HG03520 (cell line): ENCODE data around the gene LYL1.

Source experiments
- ATAC-seq: cut with Tn5 transposase; IDR thresholded peaks from one replicate; pipeline ENCODE4 v1.9.1; 2021; ENCODE audit warnings: mild to moderate bottlenecking, moderate library complexity; ENCODE audit not compliant: unreplicated experiment

LYL1 gene

DNA sequence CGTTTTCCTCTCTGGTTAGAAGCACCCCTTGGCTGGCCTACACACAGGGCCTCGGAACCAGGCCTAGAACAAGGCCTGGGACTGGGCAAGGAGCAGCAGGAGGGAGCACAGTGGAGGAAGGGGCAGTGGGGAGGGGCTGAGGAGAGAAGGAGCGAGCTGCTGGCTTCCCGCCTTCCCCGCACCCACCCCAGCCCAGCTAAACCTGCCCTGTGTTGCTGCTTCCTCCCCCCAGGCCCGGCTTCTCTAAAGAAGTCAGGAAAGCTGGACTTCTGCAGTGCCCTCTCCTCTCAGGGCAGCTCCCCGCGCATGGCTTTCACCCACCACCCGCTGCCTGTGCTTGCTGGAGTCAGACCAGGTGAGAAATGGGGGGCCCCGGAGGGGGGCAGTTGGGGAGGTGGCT lies 24.3 kb downstream of the LYL1 start:
- no peak for ATAC-seq

DNA sequence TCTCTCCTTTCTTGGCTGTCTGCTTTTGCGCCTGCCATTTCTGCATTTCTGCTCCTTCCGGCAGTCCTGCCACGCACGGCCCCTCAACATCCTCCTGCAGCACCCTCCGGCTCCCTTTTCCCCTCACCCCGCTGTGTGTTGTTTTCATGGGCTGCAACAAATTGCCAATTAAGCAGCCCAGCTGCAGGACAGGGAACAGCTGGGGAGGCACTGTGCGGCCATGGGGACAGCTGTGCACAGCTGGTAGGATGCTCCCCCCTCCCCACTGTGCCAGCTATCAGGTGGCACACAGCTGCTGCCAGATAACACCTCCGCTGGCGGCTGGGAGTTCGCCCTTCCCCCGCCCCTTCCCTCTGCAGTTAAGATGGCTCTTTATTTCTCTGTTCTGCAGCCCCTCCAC lies 25.4 kb downstream of the LYL1 start:
- ATAC-seq: no peak

DNA sequence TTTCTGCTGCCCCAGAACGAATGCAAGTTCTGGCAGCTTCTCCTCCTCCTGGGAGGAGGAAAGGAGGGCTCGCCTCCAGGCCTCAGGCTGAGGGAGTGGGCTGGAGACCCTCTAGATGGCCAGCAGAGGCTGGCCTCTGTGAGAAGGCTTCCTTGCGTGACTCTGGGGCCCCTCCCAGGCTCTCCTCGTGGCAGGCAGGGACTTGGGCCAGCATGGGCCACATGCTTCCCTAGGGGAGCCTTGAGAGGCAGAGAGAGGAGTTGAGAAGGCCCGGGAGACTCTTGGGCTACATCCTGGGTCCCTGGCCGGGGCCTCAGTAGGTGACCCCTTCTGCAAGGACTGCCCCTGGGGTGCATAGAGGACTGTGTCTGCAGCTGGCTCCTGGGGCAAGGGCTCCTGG lies 25.9 kb downstream of the LYL1 start:
- no peak for ATAC-seq

DNA sequence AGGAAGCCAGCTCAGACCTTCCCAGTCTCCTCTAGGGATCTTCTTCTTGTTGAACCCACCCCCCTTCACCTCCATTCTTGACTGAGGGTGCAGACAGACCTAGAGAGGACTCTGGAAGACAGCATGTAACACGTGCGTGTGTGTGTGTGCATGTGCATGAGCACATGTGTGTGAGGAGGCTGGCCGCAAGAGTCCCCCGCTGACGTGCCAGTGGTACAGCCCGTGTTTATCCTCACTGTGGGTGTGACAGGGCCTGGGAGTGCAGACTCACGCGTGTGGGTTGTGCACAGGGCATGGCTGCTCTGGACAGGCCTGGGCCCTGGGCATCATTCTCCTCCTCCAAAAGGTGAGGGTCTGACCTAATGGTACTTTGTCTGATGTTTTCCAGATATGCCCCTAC lies 26.3 kb downstream of the LYL1 start:
- ATAC-seq: no peak

GRCh38 chr19:13074378-13074777 lies 28.3 kb downstream of the LYL1 start:
- no peak for ATAC-seq

DNA sequence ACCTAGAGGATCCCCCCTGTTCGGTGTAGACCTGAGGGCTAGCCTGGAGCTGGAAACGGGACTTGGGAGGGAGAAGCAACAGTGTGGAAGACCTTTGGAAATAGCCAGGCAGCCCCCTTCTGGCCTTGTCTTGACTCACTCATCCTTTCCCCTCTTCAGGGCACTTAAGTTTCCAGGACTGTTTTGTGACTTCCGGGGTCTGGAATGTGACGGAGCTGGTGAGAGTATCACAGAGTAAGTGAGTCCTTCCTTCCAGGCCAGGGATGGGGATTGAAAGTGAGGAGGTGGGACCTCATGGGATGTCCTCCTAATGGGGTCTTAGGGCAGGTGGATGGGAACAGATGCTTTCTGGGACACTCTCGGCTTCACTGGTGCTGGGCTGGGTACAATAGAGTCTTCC lies 29.4 kb downstream of the LYL1 start:
- ATAC-seq: no peak

DNA sequence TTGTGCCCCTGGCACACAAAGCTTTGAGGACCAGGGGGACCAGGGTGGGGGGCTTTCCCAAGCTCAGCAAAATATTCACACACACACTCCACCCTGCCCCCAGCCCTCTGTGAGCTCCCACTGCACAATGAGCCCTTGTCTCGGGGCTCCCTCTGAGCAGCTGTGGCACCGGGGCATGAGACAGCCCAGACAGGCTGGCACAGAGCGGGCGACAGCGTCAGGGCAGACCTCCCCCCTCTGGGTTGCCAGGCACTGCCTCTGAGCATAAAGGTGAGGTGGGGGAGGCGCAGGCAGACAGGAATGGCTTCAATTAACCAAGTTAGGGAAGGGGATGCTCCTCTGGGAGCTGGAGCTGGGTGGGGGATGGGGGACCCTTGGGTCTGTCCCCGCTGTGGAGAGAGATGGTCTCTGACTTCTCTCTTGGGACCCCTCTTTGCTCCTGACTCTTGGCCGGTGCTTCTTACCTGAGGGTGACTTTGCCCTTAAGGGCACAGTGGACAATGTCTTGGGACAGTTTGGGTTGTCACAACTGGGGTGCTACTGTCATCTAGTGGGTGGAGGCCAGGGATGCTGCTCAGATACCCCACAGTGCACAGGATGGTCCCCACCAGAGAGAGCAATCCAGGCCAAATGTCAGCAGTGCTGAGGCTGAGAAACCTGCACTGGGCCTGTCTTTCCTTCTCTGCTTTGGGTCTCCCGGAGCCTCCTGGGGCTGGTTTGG lies 30.3 kb downstream of the LYL1 start:
- ATAC-seq: no peak

GRCh38 chr19:13071444-13072187 lies 31.0 kb downstream of the LYL1 start:
- ATAC-seq: no peak

GRCh38 chr19:13070425-13071140 lies 32.1 kb downstream of the LYL1 start:
- no peak for ATAC-seq

- no peak for ATAC-seq
These were observed 33.0 kb downstream of the LYL1 start for GRCh38 chr19:13069415-13070359.

DNA sequence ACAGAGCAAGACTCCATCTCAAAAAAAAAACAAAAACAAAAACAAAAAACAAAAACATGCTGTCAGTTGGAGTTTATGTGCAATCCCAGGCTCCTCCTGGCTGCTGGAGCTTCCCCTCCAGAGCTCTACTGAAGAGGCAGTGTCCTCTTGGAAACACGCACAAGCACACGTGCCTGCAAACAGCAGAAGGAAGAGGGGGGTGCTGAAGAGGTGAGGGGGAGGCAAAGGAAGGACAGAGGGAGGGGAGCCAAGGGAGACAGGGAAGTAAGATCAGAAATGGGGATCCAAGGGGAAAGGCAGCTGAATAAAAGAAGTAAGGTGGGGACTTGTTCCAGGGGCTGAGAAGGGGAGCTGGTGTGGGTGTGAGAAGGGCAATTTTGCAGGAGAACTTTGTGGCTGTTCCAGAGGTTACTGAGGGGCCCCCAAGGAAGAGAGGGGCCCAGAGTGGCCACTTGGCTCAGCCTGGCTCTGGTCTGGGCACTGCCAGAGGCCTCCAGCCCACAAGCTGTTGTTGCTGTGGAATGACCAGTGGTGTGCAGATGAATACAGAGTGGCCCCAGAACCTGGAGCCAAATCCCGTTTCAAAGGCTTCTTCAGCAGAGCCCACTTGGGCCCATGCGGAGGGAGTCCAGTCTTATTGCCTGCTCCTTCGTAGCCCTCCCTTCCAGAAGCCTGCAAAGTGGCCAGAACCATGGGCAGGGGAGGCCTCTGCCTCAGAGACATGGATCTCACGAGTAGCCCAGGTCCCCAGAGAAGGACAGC lies 34.4 kb downstream of the LYL1 start:
- ATAC-seq: no peak

DNA sequence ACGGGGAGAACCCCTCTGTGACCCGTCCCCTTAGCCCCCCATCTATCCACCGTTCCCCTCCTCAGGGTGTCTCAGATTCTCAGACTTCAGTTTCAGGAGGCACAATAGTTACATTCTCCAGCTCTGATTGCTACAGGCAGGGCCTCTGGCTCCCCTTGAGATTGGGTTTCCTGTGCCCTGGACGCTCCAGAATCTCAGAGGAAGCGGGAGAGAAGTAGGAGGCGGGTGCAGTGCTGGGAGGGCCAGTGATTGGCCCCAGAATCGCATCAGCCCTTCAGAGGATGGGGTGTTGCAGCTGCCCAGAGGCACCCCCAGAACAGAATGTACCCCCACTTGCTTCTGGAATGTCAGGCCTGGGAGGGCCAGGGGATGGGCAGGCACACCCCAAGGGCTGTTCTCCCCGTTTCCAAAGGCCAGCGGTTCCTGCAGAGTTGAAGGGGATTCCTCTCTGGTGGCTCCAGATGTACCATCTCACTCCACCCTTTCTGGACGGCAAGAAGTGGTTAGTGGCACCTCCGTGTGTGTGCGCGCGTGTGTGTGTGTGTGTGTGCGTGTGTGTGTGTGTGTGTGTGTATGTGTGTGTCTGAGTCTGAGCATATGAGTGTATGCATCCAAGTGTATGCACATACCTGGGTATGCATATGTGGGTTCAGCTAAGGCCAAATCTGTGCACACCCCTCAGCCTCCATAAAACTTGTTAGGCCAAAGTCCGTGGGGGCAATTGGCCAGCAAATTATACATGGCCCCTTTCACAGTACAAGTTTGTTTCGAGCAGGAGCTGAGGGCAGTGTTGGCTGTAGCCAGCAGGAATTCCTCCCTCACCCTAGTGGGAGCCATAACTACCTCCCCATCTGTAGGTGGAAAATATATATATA lies 35.5 kb downstream of the LYL1 start:
- no peak for ATAC-seq

- no peak for ATAC-seq
These were observed 36.4 kb downstream of the LYL1 start for GRCh38 chr19:13066226-13066625.

GRCh38 chr19:13064092-13064489 lies 38.6 kb downstream of the LYL1 start:
- no peak for ATAC-seq

DNA sequence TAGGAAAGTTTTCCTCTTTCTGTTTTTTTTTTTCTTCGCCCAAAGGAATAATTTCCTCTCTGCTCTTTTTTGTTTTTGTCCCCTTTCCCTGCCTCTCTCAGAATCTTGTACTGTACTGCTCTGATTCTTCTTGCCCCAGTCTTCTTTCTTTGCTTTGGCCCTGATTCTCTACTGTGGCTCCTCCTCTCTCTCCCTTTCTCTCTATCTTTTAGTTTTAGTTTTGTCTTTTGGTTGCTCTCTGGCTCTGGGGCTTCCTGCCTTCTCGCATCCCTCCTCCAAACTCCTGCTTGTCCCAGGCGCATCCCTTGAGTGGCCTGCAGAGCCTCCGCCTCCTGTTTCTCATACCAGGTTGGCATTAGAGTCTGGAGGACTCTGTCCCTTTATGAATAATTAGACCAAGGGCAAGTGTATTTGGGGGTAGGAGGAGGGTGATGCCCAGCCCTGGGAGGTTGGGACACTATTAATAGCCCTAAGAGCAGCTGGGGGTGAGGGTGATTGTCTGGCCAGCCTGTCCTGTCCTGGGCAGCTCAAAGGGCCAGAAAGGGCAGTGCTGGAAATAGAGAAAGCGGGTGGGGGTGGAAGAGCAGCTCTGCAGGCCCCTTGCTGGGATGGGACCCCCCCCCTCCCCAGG lies 39.1 kb downstream of the LYL1 start:
- no peak for ATAC-seq

DNA sequence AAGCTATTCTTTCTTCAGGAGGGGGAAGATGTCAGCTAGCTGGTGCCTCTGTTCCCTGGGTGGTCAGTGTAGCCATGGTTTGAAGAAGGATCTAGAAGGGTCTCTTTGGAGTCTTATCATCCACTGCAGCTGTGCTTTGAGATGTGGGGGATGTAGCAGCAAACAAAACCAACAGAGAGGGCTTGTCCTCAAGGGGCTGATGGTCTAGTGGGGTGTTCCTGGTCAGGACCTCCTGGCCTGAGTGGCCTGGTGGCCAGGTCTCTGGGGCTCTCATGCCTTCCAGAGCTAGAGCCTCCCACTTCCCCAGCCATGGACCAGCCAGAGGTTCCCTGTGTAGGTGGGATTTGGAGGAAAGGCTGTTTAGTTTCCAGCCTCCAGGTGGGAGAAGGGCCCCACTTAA lies 40.3 kb downstream of the LYL1 start:
- ATAC-seq: no peak

DNA sequence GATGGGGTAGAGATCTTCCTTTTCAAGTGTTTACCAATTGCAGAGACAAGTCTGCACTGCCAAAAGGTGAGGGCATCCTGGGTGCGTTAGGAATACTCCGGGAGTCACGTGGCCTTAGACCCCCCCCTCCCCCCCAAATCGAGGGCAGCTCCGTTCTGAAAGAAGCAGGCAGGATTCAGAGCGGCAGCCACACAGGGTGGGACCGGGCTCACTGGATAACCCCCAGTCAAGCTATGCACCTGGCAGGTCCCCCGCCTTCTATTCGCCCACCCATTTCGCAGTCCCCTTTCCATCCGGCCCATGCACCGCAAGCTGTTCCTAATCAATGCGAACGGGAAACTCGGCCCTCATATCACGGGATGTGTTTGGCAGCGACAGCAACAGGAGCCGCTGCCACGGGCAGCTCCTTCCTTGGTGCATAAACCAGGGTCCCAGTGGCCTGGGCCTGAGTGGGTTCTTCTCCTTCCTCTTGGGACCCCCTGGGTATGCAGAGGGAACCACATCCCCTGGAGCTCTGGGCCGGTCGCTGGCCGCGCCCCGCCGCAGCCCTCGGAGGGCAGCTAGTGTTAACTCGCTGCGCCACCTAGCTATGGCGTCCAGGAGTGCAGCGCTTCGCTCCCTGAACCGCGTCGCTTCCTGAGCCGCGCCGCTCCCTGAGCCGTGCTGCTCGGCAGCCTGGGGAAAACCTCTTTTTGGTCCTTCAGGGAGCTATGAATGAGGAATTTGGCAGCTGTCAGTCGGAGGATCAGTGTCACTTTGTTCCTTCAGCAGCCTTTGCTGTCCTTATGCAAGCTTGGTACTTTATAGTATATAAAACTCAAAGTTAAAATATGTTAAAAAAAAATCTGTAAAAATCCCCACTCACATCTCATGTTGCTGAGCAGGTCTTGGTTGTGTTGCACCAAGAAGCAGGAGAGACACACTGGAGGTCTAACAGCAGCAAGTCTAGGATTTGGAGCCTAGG lies 41.4 kb downstream of the LYL1 start:
- no peak for ATAC-seq
